Uterus (tissue), 2 donors: Measurements from ENCODE around the gene PEPD.

ENCODE experiments used
- CTCF ChIP-seq, 4 experiments: fragments of 200-600 bp in 2 of 4; fragments of 450-650 bp in 2 of 4; sonication (generic) in 2 of 4; IDR thresholded peaks; one replicate each; pipeline ENCODE4 v1.5.1; 2016 to 2019; ENCODE audit warnings: antibody characterized with exemption in 4 of 4, mild to moderate bottlenecking in 2 of 4, moderate library complexity in 1 of 4
- POLR2A ChIP-seq, 2 donors: fragments of 450-650 bp; IDR thresholded peaks; one replicate each; pipeline ENCODE4 v1.6.1; 2016; ENCODE audit warnings: antibody characterized with exemption in 2 of 2, mild to moderate bottlenecking in 1 of 2, moderate library complexity in 1 of 2

GRCh38 chr19:33407716-33408115 is 113.9 kb downstream of the PEPD start:
- TF ChIP-seq CTCF (IDR thresholded peaks at IDR 0.05) (no peak), POLR2A (IDR thresholded peaks at IDR 0.05) (no peak)
